Activated T-helper 17 cell treated with anti-CD3 and anti-CD28 coated beads, Interleukin-2, amount 50 U/mL, for 72 hours (primary cell): ENCODE measurements around the gene CIB1. TPM values are rescaled to one million over a fixed set of nuclear protein-coding genes. Genes with fewer than 3 reads are reported as not detected.

Source experiments
- ATAC-seq: fragments of 150-1000 bp; cut with Tn5 transposase; replicated peaks from 2 replicates; pipeline ENCODE4 v1.10.0; 2021; ENCODE audit warnings: mild to moderate bottlenecking, moderate library complexity
- H3K27ac Mint-ChIP-seq: one replicate; pipeline ENCODE4 v1.8.0; 2022; ENCODE audit warnings: mixed read lengths
- H3K27me3 Mint-ChIP-seq: one replicate; pipeline ENCODE4 v1.8.0; 2022; ENCODE audit warnings: mixed read lengths
- H3K36me3 Mint-ChIP-seq: one replicate; pipeline ENCODE4 v1.8.0; 2022; ENCODE audit warnings: low read depth, mild to moderate bottlenecking, mixed read lengths
- H3K4me1 Mint-ChIP-seq: one replicate; pipeline ENCODE4 v1.8.0; 2022; ENCODE audit warnings: mixed read lengths
- H3K4me3 Mint-ChIP-seq: one replicate; pipeline ENCODE4 v1.8.0; 2022; ENCODE audit warnings: mild to moderate bottlenecking, mixed read lengths
- H3K9me3 Mint-ChIP-seq: one replicate; pipeline ENCODE4 v1.8.0; 2022; ENCODE audit warnings: mixed read lengths
- total RNA-seq, 2 donors: library from RNA; stranded (reverse); gene quantifications; one replicate each; pipeline ENCODE4 v1.2.3, GENCODE V29; 2022

CIB1 gene
- total RNA-seq, 2 donors from 2014 or later = 128 to 163 TPM

DNA sequence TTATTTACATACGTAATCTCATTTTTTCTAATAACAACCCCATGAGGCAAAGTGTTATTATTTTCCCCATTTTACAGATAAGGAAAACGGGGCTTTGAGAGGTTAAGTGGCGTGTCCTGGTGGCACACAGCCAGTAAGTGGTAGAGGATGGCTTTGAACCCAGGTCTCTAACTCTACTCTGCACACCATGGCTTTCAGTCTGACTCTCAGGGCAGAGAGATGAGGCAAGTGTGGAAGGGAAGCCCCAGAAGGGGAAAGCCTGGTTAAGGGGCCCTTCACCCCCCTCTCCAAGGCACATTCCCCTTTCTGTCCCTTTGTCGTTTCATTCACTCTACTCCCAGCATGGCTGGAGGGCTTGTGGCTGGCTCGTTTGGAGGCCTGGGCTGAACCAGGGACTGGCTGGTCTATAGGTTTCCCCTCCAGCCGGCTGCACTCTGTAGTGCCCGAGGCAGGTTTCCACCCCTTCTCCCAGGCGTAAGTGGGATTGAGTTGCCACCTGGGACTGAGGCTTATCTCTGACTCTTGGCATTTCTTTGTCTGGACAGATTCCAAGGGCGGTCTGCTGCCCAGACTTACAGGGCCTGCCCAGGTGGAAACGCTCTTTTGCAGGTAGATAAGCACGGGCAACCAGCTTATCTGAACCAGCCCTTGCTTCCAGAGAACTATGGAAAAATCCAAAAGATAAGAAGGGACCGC, 20.5 kb downstream of the CIB1 start:
- Mint-ChIP-seq H3K9me3 (no peaks in the 10 kb centered on the region), H3K4me3 (no peak overlapping the region), H3K27ac (no peak overlapping the region), H3K4me1 (peaks cover 22% of the 10 kb centered on the region), H3K27me3 (no peaks in the 10 kb centered on the region), H3K36me3 (peaks cover 19% of the 10 kb centered on the region)
- ATAC-seq = no peak

DNA sequence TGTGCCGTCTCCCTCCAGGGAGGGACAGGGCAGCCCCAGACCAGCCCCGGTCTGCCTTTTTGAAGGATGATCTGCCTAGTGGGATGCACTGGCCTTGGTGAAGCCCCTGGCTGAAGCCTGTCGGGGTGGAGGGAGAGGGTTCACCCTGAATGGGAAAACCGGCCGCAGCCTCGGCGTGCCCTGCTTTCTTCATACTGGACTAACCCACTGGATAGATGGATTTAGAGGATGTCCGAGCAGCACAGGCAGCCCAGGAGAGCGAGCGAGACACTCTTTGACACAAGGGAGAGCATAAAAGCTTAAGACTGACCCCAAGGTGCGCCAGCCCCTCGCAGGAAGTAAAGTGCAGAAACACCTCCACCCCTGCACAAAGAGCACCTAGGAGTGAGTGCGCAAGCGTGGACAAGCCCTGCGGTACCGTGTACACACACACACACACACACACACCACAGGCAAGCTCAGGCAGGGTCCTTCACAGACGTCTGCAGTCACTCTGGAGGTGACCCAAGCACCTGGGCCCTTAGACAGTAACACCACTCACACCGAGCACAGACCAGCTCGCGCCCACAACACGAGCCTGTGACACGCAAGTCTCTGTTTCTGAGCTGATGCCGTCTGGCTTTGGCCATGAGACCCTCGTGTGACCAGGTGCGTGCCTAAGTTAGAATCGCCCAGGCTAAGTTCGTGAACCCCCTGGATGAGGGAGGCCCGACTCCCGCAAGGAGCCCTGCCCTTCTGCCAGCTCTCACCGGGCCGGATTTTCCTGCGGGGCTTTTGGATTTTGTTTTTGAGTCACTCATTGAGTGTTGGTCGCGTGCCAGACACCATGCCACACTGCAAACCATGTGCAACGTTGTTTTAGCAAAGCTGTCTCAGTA, 21.3 kb downstream of the CIB1 start:
- H3K4me3 Mint-ChIP-seq = no peak overlapping the region
- no peak overlapping the region for H3K27ac Mint-ChIP-seq
- no peak for ATAC-seq
- H3K27me3 Mint-ChIP-seq = no peaks in the 10 kb centered on the region
- no peaks in the 10 kb centered on the region for H3K9me3 Mint-ChIP-seq
- peaks cover 22% of the 10 kb centered on the region for H3K4me1 Mint-ChIP-seq
- H3K36me3 Mint-ChIP-seq = peaks cover 19% of the 10 kb centered on the region

DNA sequence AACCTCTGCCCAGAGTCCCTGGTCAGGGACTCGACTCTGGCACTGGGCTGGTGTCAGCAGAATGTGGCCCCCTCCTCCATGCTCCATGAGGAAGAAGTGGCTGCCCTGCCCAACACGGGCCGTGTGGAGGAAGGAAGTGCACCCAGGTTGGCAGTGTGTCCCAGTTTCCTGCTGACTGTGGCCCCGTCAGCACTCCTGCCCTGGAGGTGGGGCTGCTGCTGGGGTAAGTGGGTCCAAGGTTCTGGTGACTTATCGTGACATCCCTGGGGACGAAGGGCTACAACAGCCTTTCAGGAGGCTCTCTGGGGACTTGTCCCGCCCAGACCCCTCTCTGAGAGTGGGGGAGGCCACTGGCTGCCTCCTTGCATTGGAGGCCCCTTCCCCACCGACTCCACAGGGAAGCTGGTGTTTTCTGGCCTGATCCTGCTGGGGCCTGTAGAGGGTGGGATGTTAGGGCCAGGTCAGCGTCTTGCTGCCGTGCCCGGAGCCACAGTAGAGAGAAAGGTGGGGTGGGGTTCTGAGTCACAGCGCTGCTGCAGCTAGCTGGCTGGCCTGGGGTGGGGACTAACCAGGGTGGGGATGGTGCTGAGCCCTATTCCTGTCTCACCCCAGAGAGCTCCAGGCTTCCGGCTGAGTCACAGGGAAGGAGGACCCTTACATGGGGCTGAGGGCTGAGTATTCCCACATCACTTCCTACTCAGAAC, 22.1 kb downstream of the CIB1 start:
- ATAC-seq = no peak
- peaks cover 22% of the 10 kb centered on the region for H3K4me1 Mint-ChIP-seq
- no peak overlapping the region for H3K27ac Mint-ChIP-seq
- H3K4me3 Mint-ChIP-seq = no peak overlapping the region
- no peaks in the 10 kb centered on the region for H3K27me3 Mint-ChIP-seq
- H3K36me3 Mint-ChIP-seq = peaks cover 19% of the 10 kb centered on the region
- H3K9me3 Mint-ChIP-seq = no peaks in the 10 kb centered on the region

GRCh38 chr15:90211009-90211408, 22.7 kb downstream of the CIB1 start:
- Mint-ChIP-seq H3K27me3 (no peaks in the 10 kb centered on the region), H3K4me1 (peaks cover 18% of the 10 kb centered on the region), H3K9me3 (no peaks in the 10 kb centered on the region), H3K36me3 (peaks cover 14% of the 10 kb centered on the region), H3K4me3 (peak overlapping the region; percentile 69), H3K27ac (peak overlapping the region; percentile 81)
- no peak for ATAC-seq

DNA sequence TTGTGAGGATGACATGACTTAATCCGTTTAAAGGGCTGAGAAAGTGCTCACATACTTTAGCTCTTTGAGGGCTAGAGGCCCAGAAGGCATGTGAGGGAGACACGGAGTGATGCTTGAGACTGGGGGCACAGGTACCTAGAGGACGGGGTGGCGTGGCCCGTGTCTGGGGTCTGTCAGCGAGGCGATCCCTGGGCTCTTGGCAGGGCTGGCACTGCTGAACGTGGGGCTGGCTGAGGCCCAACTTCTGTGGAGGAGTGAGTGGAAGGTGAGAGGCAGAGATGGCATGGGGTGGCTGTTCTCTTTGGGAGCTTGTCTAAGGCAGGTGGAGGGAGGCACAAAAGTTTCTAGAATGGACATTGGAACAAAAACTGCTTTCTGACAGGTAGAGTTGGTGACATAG, 23.1 kb downstream of the CIB1 start:
- peak overlapping the region; percentile 69 for H3K4me3 Mint-ChIP-seq
- no peaks in the 10 kb centered on the region for H3K9me3 Mint-ChIP-seq
- H3K27ac Mint-ChIP-seq = peak overlapping the region; percentile 81
- no peaks in the 10 kb centered on the region for H3K27me3 Mint-ChIP-seq
- no peak for ATAC-seq
- H3K36me3 Mint-ChIP-seq = peaks cover 14% of the 10 kb centered on the region
- H3K4me1 Mint-ChIP-seq = peaks cover 18% of the 10 kb centered on the region

DNA sequence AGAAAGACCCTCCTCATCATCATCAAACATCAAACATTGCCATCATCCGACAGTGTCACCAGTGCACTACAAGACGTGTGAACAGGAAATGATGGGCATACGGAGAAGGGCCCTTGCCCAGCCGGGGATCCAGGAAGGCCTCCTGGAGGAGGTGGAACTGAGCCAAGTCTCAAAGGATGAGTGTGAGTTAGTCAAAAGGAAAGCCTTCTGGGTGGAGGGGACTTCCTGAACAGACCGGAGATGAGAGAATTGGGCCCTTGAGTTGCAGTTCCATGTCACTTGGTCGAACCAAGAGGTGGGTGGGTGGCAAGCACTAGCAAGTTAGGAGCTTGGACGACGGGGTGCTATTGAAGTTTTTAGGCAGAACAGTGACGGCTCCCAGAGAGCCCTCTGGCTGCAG, 24.1 kb downstream of the CIB1 start:
- H3K4me3 Mint-ChIP-seq = peak overlapping the region; percentile 69
- ATAC-seq = peak; percentile 92
- H3K27me3 Mint-ChIP-seq = no peaks in the 10 kb centered on the region
- peaks cover 18% of the 10 kb centered on the region for H3K4me1 Mint-ChIP-seq
- H3K36me3 Mint-ChIP-seq = peaks cover 14% of the 10 kb centered on the region
- H3K9me3 Mint-ChIP-seq = no peaks in the 10 kb centered on the region
- peak overlapping the region; percentile 81 for H3K27ac Mint-ChIP-seq

DNA sequence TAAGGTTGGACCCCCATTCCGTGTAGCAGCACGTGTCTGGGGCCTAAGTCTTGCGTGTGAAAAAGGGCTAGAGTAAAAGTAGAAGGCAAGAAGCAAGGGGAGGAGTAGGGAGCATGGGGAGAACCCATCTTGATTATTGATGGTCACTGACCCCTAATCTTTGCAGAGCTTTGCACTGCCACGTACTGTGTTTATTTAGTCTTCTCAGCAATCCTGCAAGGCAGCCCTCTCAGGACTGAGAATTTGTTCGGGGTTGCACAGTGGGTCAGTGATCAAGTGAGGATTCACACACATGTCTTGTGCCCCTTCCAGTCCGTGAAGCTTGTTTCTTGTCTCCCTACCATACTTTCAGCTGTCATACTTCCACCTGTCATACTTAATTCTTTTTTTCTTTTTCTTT, 25.4 kb downstream of the CIB1 start:
- H3K27me3 Mint-ChIP-seq = no peaks in the 10 kb centered on the region
- ATAC-seq = no peak
- peaks cover 18% of the 10 kb centered on the region for H3K4me1 Mint-ChIP-seq
- H3K36me3 Mint-ChIP-seq = peaks cover 14% of the 10 kb centered on the region
- H3K27ac Mint-ChIP-seq = no peak overlapping the region
- no peak overlapping the region for H3K4me3 Mint-ChIP-seq
- no peaks in the 10 kb centered on the region for H3K9me3 Mint-ChIP-seq

GRCh38 chr15:90207252-90207651, 26.5 kb downstream of the CIB1 start:
- H3K27ac Mint-ChIP-seq = no peak overlapping the region
- no peaks in the 10 kb centered on the region for H3K9me3 Mint-ChIP-seq
- H3K36me3 Mint-ChIP-seq = peaks cover 19% of the 10 kb centered on the region
- no peak for ATAC-seq
- no peak overlapping the region for H3K4me3 Mint-ChIP-seq
- no peaks in the 10 kb centered on the region for H3K27me3 Mint-ChIP-seq
- H3K4me1 Mint-ChIP-seq = peaks cover 25% of the 10 kb centered on the region

DNA sequence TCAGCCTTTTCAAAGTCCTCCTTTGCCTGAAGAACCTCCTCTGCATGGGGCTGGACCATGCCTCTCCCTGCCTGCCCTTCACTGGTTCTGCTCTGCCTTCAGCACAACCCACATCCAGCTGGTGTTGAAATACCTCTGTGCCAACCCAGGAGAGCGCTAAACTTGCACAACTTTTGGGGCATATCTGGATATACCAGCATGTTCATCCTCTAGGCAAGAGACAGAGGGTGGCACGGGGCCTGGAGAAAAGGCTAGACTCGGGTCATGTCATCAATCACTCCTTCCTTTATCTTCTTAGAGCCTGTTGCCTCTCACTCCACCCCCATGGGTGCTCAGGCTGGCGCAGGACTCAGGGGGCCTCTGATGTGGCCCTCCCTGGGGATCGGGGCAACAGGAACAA, 27.9 kb downstream of the CIB1 start:
- ATAC-seq = no peak
- H3K27ac Mint-ChIP-seq = no peak overlapping the region
- no peaks in the 10 kb centered on the region for H3K9me3 Mint-ChIP-seq
- H3K27me3 Mint-ChIP-seq = no peaks in the 10 kb centered on the region
- H3K36me3 Mint-ChIP-seq = peaks cover 19% of the 10 kb centered on the region
- H3K4me1 Mint-ChIP-seq = peaks cover 24% of the 10 kb centered on the region
- no peak overlapping the region for H3K4me3 Mint-ChIP-seq

- Mint-ChIP-seq H3K27me3 (no peaks in the 10 kb centered on the region), H3K9me3 (no peaks in the 10 kb centered on the region), H3K4me3 (no peak overlapping the region), H3K4me1 (peaks cover 18% of the 10 kb centered on the region), H3K27ac (no peak overlapping the region), H3K36me3 (peaks cover 13% of the 10 kb centered on the region)
- no peak for ATAC-seq
These were observed 28.5 kb downstream of the CIB1 start for GRCh38 chr15:90205050-90205848.

DNA sequence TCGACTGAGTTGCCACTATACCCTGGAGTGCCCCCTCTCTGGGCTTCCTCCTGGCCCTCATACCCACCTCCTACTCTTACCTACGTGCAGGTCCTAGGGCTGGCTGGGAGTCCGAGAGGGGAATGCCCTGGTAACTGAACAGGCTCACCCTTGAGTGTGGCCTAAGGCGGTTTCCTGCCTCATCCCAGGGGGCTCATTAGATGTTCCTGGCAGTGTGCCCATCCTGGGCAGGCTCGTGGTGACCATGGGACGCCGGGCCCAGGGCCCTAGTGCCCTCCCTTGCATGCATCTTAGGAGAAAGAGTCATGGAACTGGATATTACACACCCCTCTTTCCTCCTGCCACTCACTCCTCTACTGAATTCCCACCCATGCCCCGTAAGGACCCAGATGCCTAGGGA, 29.8 kb downstream of the CIB1 start:
- peaks cover 11% of the 10 kb centered on the region for H3K4me1 Mint-ChIP-seq
- no peak overlapping the region for H3K4me3 Mint-ChIP-seq
- H3K27me3 Mint-ChIP-seq = no peaks in the 10 kb centered on the region
- H3K27ac Mint-ChIP-seq = no peak overlapping the region
- H3K36me3 Mint-ChIP-seq = peaks cover 5% of the 10 kb centered on the region
- ATAC-seq = no peak
- no peaks in the 10 kb centered on the region for H3K9me3 Mint-ChIP-seq

DNA sequence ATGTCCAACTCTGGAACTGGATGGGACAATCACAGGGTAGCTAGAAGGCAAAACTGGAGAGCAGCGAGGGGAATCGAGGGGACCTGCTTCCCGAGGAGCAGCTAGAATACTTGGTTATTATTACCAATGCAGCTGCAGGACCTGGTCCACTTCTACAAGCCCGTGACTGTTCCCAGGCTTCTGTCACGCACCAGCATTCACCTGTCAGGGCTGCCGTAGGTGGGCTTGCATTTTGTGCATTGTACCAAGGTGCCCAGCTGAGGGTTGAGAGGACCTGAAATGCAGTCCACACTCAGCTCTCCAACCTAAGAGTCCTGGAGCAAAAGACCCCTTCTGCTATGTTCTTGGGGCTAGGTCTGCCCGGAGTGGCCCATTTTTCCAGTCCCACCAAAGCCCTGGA, 30.3 kb downstream of the CIB1 start:
- H3K27me3 Mint-ChIP-seq = no peaks in the 10 kb centered on the region
- no peak for ATAC-seq
- H3K36me3 Mint-ChIP-seq = peaks cover 5% of the 10 kb centered on the region
- no peak overlapping the region for H3K27ac Mint-ChIP-seq
- no peaks in the 10 kb centered on the region for H3K9me3 Mint-ChIP-seq
- no peak overlapping the region for H3K4me3 Mint-ChIP-seq
- H3K4me1 Mint-ChIP-seq = peaks cover 11% of the 10 kb centered on the region

GRCh38 chr15:90202929-90203328, 30.8 kb downstream of the CIB1 start:
- Mint-ChIP-seq H3K4me1 (peaks cover 11% of the 10 kb centered on the region), H3K27me3 (no peaks in the 10 kb centered on the region), H3K9me3 (no peaks in the 10 kb centered on the region), H3K4me3 (peak overlapping the region; percentile 87), H3K27ac (peak overlapping the region; percentile 87), H3K36me3 (peaks cover 5% of the 10 kb centered on the region)
- ATAC-seq = no peak

GRCh38 chr15:90201944-90202375, 31.8 kb downstream of the CIB1 start:
- H3K4me1 Mint-ChIP-seq = peaks cover 11% of the 10 kb centered on the region
- no peaks in the 10 kb centered on the region for H3K27me3 Mint-ChIP-seq
- H3K9me3 Mint-ChIP-seq = no peaks in the 10 kb centered on the region
- peak overlapping the region; percentile 87 for H3K27ac Mint-ChIP-seq
- ATAC-seq = no peak
- peaks cover 5% of the 10 kb centered on the region for H3K36me3 Mint-ChIP-seq
- H3K4me3 Mint-ChIP-seq = peak overlapping the region; percentile 87
